Stimulated activated naive CD4-positive, alpha-beta T cell (primary cell): ENCODE results near the gene FBXO21.
"Not testable (repeated sequence)": the region's sequence is repeated elsewhere in the genome, so short reads cannot be mapped to it uniquely, and the experiment has no call there.

ENCODE experiments used
- DNase-seq, 6 experiments: peaks; one replicate each; lab custom pipeline; 2025; lab: John Stamatoyannopoulos, UW

The FBXO21 gene

DNA sequence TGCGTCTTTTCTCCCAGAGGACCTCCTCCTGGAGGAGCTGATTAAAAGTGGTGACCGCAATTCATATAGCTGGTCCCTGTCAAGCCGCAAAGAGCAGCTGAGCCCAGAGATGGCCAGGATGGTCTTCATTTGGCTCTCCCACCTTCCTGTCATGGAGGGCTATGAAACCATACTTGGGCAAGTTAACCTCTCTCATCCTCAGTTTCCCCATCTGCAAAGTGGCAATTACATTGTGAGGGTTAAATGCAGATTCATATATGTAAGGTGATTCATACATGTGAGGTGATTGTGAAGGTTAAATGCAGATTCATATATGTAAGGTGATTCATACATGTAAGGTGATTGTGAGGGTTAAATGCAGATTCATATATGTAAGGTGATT lies 87.5 kb downstream of the FBXO21 start:
- no peak for DNase-seq

DNA sequence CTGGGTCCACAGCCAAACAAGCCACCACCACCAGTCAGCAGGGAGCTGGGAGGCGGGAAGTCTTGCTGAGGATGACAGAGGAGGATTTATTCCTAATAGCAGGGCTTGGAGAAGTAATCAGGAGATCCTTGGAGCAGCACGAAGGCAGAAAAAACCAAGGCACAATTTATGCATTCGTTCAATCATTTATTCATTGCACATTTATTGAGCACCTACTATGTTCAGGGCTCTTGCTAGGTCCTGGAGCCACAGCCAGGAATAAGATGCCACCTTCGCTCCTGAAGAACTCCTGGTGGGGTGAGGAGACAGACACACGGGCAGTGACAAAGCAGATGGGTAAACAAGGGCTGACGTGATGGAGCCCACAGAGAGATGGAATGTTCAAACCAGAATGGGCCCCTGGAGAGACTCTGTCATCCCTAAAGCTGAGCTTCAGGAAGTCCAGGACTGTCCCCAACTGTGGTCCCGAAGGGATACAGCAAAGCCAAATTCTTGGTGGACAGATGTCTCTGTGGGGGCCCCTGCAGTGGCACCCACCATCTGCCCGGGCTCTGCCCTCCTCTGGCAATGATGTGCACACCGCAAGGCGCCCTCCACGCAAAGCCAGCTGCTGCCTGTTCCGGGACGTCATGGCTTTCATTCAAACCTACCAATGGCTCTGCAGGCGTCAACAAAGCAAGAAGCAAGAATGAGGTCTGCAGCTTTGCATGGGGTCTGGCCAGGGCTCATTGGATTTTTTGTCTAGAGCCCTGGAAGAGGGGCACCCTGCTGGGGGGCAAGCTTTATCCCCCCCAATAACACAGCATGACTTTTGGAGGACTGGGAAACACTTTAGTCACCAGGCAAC lies 88.1 kb downstream of the FBXO21 start:
- DNase-seq = no peak

DNA sequence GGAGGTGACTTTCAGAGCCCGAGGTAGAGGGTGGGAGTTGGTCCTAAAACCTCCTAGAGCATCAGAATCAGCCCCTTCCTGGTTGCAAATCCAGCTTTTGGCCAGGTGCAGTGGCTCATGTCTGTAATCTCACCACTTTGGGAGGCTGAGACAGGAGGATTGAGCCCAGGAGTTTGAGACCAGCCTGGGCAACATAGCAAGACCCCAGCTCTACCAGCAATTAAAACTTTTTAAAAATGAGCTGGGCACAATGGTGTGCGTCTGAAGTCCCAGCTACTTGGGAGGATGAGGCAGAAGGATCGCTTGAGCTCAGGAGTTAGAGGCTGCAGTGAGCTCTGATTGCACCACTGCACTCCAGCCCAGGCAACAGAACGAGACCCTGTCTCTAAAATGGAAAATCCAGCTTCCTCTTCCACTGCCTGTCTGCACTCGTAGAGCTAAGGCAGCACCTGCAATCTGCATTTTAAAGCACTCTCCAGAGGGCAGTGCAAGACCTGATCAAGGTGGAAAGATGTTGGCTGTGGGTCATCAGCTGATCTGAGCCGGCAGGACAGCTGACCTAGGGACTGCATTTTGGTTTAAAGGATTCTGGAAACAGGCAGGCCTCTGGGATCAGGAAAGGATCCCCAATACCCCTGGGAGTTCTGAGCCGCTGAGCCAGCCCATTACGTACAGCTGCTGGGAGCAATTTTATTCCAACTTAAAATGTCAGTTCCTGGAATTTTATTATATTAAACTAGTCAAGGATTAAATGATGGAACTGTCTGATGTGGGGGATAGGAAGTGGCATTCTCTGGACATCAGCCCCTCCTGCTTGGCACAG lies 89.2 kb downstream of the FBXO21 start:
- DNase-seq = no peak

DNA sequence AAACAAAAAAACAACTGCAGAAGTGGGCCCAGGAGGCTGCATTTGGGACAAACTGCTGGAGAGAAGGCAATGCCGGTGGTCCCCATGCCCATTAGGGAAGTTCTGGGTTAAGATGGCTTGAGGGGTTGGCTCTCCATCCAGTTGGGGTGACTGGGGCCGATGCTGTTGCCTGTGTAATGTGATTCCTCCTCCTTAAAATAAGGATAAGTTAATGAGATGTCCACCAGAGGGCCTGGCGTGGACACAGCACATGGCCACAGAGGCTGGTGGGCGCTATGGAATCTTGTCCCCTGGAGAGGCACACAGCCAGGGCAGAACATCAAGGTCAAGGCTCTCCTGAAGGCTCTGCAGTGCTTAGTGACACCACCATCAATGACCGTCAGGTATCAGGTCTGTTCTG lies 90.0 kb downstream of the FBXO21 start:
- no peak for DNase-seq

DNA sequence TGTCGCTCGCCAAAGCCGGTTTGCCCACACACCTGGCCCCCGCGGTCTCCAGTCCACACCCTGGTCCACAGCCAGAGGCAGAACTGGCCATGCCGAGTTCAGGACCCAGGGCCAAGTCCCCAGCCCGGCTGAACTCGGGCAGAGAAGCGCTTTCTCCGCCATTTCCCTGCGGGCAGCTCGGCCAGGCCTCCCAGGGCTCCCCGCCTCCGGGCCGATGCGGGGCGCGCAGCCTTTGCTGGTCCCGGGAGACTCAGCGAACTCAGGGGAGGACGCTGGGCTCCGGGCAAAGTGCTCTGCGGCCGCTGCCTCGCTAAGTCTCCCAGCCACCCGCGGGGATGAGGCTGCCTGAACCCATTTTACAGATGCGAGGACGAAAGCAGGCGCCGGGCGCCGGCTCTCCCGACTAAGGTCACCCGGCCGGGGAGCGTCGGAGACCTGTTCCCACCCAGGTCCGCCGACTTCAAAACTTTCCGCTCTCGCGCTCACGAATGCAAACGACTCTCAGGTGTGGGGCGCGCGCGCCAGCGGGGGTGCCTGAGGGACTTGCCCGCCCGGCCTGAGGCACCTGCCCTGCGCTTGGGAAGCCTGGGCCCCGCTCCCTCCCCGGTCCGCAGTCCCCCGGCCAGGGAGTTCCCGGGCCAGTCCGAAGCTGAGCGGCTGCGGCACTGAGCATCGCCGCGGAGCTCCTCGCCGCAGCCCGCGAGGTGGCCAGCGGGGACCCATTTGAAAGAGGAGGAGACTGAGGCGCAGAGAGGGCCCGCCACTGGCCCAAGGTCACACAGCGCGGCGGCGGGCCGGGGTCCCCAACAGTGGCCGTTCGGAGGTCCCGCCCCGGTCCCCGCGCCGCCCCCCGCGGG lies 91.7 kb downstream of the FBXO21 start:
- no peak for DNase-seq

DNA sequence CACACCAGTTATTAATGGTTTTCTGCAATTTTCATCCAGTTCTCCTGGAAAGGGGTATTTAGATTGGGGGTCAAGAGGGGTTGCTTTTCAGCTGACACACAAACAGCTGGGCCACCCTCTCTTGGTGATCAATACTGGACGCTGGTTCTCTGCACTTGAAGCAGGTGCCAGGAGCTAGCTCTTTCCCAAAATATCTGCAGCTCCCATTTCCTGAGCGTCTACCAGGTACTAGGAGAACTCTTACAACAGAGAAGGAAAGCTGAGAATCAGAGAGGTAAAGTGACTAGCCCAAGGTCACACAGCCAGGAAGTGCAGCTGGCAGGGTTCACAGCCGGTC lies 92.3 kb downstream of the FBXO21 start:
- DNase-seq = no peak

DNA sequence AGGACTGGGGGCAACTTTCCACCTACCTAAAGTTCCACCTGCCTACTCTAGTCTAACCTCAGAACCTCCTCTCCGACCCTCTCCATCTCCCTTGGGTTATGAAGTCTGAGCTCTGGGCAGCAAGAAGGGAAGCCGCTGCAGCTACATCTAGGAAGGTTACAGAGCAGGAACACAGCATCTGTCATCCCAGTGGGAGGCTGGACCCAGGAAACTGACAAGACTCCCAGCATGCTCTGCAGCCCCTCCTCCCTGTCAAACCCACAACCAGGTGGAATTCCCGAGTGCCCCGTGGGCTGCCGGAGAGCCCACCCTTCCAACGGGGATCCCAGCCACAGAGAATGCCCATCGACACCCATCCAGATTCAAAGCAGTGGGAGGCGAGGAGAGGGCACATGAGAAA lies 93.1 kb downstream of the FBXO21 start:
- DNase-seq = no peak

DNA sequence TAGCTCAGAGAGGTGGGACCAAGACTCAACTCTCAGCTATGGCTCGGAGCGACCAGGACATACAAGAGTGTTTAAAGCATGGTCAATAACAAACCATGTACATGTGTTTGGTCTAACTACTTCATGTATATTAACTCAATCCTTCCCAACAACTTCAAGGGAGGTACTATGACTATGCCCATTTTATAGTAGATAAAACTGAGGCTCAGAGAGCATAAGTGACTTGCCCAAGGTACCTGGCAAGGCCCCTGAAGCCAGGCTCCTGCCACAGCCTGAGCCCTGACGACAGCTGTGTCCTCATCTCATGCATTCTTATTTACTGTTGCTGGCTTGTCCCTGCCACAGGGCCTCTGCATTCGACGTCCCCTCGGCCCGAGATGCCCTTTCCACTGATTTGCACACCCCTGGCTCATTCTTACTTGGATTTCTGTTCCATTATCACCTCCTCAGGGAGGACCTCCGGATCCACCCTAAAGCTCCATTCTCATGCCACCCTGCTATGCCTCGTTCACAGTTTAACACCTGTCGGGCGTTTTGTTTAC lies 93.7 kb downstream of the FBXO21 start:
- no peak for DNase-seq

DNA sequence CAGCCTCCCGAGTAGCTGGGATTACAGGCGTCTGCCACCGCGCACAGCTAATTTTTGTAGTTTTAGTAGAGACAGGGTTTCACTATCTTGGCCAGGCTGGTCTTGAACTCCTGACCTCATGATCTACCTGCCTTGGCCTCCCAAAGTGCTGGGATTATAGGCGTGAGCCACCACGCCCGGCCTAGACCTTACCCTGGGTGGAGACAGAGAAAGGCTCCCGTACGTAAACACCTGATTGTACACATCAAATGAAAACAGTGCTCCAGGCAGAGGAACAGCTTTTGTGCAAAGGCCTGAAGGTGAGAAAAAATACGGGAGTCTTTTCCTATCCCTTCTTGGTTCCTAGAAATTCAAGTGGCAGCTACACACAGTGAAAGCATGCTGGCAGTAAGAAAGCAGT lies 95.1 kb downstream of the FBXO21 start:
- DNase-seq = not testable (repeated sequence)

DNA sequence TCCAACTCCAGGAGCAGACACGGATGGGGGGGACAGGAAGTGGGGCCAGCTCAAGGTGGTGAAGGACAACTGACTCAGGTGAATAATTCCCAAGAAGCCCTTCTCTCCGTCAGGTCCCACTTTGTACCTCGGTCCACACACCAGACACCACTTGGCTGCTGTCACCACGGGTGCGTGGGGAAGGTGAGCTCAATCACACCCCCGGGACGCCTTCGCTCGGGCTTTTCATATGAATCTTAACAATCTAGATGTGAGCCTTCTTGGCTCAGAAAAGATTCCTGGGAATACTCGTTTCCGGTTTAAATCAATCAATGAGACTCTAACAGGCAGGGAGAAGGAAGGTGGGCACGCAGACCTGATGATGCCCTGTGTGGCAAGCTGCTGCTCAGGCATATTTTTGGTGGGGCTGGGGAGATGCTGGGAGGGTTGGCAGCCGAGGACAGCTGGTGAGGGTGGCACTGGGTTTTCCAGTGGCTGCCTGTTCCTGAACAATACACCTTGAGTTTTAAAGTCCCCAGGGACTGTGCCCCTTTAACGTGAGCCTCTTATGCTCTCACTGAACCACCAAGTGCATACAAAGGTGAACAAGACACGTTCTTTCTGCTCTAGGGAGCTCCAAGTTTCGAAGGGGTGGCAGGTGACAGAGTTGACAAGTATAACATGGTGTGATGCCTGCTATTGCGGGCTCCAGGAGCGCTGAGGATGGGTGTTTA lies 96.2 kb downstream of the FBXO21 start:
- no peak for DNase-seq

DNA sequence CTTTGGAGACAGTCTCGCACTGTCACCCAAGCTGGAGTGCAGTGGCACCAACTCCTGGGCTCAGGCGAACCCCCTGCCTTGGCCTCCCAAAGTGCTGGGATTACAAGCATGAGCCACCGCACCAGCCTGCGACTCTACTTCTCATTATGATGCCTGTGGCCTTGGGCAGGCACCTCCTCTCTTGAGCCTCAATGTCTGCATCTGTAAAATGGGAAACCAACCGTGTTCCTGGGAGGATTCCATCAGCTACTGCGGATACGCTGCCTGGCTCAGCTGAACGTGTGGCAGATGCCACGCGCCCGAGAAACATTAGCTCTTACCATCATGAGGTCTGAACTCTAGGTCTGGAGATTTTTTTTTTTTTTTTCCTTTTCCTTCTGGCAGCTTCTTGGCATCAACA lies 96.8 kb downstream of the FBXO21 start:
- DNase-seq = no peak

DNA sequence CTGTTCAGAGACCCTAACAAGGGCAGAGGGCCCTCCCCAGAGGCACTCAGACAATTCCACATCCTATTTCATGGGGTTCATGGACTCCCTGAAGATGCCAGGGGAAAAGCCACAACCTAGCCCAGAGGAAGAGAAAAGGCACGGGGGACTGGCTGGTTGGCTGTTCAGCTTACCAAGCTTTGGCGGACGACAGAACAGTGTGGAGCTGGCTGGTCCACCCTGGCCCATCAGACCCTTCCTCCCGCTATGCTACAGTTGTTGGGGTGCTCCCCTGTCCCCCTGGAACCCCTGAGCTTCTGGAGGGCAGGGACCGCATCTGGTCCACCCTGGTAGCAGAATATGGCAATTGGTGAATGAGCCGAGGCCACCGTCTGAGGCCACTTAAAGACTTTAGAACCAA lies 97.4 kb downstream of the FBXO21 start:
- no peak for DNase-seq

DNA sequence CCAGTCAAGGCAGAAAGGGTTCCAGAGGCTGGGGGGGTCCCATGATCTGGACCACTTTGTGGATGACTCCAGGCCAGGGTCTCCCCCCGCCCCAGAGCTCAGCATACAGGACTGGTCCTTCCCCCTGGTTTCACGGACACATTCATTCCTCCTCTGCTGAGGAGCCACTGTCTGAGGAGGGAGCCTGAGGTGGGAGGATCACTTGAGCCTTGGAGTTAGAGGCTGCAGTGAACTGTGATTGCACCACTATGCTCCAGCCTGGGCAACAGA lies 97.8 kb downstream of the FBXO21 start:
- DNase-seq = no peak
